ENCODE measurements around the gene SRSF2.

DNA sequence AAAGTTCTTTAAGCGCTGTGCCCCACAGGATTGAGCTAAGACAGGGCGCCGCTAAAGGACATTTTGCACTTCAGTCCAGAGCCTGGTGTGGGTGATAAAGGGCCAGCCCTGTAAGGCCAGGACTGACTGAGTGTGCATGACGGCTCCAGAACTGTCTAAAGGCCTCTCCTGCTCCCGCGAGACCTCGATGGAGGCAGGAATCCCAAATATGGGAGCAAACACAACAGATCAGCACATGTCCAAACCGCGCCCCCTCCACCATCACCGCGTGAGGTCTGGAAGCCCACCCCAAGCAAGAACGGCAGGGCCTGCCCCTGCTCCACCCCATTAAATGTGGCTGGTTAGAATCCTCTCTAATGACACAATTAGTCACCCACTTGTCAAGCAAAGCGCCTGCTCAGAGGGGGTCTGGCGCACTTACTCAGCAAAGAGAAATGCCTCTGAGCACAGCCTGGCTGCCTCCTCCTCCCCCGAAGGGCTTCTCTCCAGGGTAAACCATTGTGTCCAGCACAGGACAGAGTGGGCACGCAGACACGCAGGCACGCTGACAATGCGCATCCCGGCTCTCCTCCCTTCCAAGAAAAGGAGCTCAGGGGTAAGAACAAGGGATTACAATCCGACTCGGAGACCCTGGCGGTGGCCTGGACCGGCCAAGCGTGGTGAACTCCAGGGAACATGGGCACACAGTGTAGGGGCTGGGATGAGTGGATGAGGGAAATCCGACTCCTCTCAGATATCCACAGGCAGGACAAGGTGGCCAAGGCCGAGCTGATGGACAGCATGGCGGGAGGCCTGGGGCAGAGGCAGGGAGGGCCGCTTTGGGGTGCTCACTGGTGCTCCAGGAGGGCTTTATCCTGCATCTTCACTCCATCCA is 27.8 kb downstream of the SRSF2 start:
- TF ChIP-seq, protein P1, sequence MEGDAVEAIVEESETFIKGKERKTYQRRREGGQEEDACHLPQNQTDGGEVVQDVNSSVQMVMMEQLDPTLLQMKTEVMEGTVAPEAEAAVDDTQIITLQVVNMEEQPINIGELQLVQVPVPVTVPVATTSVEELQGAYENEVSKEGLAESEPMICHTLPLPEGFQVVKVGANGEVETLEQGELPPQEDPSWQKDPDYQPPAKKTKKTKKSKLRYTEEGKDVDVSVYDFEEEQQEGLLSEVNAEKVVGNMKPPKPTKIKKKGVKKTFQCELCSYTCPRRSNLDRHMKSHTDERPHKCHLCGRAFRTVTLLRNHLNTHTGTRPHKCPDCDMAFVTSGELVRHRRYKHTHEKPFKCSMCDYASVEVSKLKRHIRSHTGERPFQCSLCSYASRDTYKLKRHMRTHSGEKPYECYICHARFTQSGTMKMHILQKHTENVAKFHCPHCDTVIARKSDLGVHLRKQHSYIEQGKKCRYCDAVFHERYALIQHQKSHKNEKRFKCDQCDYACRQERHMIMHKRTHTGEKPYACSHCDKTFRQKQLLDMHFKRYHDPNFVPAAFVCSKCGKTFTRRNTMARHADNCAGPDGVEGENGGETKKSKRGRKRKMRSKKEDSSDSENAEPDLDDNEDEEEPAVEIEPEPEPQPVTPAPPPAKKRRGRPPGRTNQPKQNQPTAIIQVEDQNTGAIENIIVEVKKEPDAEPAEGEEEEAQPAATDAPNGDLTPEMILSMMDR (IDR thresholded peaks at IDR 0.05 in 2 of 3, conservative IDR thresholded peaks at IDR 0.05 in 1 of 3; ENCODE audit: insufficient read depth in 2 of 3, low read depth in 1 of 3, low read length in 3 of 3): no peak
- TF ChIP-seq, protein P2, sequence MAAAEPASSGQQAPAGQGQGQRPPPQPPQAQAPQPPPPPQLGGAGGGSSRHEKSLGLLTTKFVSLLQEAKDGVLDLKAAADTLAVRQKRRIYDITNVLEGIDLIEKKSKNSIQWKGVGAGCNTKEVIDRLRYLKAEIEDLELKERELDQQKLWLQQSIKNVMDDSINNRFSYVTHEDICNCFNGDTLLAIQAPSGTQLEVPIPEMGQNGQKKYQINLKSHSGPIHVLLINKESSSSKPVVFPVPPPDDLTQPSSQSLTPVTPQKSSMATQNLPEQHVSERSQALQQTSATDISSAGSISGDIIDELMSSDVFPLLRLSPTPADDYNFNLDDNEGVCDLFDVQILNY (CRISPR knock-in tag; IDR thresholded peaks at IDR 0.05): no peak

All from K562 (cell line).